Measurements from ENCODE around the gene RSRC1.

The RSRC1 gene

DNA sequence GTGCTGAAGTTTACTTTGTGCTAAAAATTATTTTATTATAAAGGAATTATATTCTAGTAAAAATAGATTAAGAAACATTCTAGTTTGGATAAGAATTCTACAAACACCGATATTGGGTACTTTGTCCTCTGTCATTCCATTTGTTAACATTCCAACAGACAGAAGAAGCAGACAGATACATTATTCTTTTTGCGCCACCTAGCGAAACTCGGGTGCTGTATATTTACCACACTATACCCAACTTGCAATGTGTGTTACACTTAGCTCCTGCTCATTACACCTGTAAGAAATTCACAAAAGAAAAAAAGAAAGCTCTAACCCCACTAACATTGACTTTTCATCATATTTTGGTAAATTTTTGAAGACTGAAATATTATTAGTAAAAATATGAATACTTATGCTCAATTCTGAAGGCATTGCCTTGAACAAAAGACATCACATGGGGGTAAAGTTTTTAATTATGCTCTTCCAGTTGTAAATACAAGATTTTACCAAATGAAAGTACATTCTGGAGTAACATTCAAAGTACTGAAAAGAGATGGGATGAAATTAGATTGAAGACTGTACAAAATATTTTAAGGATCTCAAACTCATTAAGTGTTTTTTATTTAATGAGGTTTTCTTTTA, 324.6 kb downstream of the RSRC1 start:
- Mint-ChIP-seq H3K4me3 (no peak overlapping the region), H3K4me1 (ENCODE audit: low read depth) (no peaks in the 10 kb centered on the region), H3K27ac (no peak overlapping the region), H3K9me3 (ENCODE audit: low read depth) (no peaks in the 10 kb centered on the region), H3K27me3 (no peaks in the 10 kb centered on the region), H3K36me3 (peaks cover 4% of the 10 kb centered on the region)

DNA sequence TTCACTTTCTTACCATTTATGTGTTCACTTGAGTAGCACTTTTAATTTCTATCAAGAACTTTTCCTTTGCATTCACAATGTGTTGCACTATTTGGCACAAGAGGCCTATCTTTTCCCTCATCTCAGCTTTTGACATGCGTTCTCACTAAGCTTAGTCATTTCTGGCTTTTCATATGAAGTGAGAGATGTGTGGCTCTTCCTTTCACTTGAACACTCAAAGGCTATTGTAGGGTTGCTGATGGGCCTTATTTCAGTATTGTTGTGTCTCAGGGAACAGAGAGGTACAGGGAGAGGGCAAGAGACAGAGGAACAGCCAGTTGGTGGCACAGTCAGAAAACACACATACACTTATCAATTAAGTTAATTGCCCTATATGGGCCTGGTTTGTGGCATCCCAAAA, 333.7 kb downstream of the RSRC1 start:
- Mint-ChIP-seq H3K4me1 (ENCODE audit: low read depth) (no peaks in the 10 kb centered on the region), H3K9me3 (ENCODE audit: low read depth) (no peaks in the 10 kb centered on the region), H3K36me3 (peaks cover 16% of the 10 kb centered on the region), H3K27me3 (no peaks in the 10 kb centered on the region), H3K27ac (no peak overlapping the region), H3K4me3 (no peak overlapping the region)

DNA sequence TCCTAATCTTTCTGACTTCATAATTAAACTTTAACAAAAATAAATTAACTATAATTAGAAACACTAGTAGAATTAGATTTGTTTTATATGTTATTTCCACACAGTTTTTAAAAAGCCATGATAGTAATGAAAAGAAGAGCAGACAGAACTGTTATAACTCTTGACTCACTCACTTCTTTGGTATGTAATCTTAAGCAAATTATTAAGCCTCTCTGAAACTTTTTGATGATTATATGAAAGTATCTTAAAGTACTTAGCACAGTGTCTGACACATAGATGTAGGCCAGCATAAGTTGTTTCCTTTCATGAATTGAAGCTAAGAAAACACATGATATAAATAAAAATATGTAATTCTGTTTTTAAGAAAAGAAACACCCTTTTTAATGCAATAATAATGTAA, 337.5 kb downstream of the RSRC1 start:
- peaks cover 14% of the 10 kb centered on the region for H3K36me3 Mint-ChIP-seq

DNA sequence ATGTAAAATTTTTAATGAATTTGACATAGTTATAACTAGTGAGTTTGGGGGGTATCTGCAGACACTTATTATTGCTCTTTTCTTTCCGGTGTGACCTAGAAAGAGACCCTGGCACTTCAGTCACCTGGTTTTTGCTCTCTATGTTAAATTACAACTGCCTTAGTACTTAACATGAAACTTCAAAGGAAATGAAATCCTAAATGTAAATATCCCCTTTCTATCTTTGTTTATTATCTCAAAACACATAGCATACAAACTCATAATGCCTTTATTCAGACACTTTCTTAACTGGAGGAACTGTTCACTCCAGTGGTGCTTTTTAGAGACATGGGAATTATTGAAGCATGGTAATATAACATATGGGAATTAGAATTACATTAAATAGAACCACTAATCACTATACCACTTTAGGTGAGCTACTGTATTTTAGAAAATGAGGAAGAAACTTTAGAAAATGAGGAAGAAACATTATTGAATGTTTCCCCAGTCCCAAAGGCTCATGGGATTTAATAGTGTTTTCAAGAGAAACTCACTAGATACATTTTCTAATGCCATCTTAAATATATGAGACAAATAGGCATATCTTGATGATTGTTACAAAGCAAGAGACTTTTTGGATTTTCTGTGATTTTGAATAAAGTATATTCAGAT, 341.6 kb downstream of the RSRC1 start:
- Mint-ChIP-seq H3K36me3 (peaks cover 10% of the 10 kb centered on the region), H3K4me3 (no peak overlapping the region), H3K27ac (no peak overlapping the region), H3K9me3 (ENCODE audit: low read depth) (no peaks in the 10 kb centered on the region), H3K4me1 (ENCODE audit: low read depth) (no peaks in the 10 kb centered on the region), H3K27me3 (no peaks in the 10 kb centered on the region)

More for the DNA sequence above, 337.5 kb downstream of the RSRC1 start:
- H3K4me1 Mint-ChIP-seq (ENCODE audit: low read depth): no peaks in the 10 kb centered on the region
- H3K4me3 Mint-ChIP-seq: no peak overlapping the region
- no peaks in the 10 kb centered on the region for H3K27me3 Mint-ChIP-seq
- no peak overlapping the region for H3K27ac Mint-ChIP-seq
- no peaks in the 10 kb centered on the region for H3K9me3 Mint-ChIP-seq (ENCODE audit: low read depth)

DNA sequence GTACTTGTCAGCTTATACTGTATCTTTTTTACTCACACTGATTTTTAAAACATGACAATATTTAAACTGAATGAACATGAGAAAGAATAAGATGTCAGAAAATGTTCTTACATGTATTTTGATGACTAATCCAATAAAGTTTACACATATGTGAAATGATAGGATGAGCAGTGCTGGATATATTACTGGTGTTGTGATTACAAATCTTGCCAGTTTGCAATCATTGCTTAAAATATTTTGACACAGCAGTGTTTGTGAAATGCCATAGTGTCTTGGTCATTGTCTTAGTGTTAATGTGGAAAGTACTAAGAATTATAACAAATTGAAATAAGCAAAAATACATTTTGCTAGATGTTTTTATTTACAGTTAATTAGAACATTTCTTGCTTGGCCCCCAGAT, 342.4 kb downstream of the RSRC1 start:
- no peak overlapping the region for H3K27ac Mint-ChIP-seq
- H3K36me3 Mint-ChIP-seq: peaks cover 11% of the 10 kb centered on the region

DNA sequence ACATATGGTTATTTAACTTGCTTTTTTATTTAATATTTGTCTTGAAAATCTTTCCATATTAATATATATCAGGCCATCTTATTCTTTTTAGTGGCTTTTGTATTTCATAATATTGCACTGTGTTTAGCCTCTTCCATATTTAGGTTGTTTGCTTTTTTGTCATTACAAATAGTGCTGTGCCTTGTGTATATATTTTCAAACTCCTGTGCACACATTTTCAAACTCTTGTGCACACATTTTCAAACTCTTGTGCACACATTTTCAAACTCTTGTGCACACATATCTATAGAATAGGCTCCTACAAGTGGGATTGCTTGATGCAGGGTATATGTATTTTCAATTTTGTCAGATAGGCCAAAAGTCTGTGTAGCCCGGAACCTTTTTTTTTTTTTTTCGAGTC, 343.1 kb downstream of the RSRC1 start:
- no peak overlapping the region for H3K27ac Mint-ChIP-seq

More for the DNA sequence above, 342.4 kb downstream of the RSRC1 start:
- H3K4me3 Mint-ChIP-seq: no peak overlapping the region
- no peaks in the 10 kb centered on the region for H3K9me3 Mint-ChIP-seq (ENCODE audit: low read depth)
- no peaks in the 10 kb centered on the region for H3K27me3 Mint-ChIP-seq
- H3K4me1 Mint-ChIP-seq (ENCODE audit: low read depth): no peaks in the 10 kb centered on the region

DNA sequence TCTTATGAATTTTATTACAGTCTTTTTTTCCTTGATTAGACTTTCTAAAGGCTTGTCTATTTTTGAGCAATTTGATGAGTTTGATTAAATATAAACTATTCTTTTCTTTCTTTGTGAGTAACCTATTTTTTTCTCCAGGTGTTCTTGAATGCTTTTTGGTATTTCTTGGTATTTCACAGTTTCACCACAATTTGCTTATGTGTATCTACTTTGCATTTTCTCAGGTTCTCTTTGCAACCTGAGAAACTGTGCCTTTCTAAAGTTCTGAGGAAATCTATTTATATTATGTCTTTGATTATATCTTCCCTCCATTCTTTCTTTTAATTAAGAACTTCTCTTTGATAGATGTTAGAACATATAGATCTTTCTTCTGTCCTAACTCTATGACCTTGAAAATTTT, 344.0 kb downstream of the RSRC1 start:
- no peaks in the 10 kb centered on the region for H3K4me1 Mint-ChIP-seq (ENCODE audit: low read depth)
- no peaks in the 10 kb centered on the region for H3K27me3 Mint-ChIP-seq
- H3K27ac Mint-ChIP-seq: no peak overlapping the region
- peaks cover 11% of the 10 kb centered on the region for H3K36me3 Mint-ChIP-seq
- H3K9me3 Mint-ChIP-seq (ENCODE audit: low read depth): no peaks in the 10 kb centered on the region
- H3K4me3 Mint-ChIP-seq: no peak overlapping the region

More for the DNA sequence above, 343.1 kb downstream of the RSRC1 start:
- H3K4me3 Mint-ChIP-seq: no peak overlapping the region
- H3K27me3 Mint-ChIP-seq: no peaks in the 10 kb centered on the region
- no peaks in the 10 kb centered on the region for H3K9me3 Mint-ChIP-seq (ENCODE audit: low read depth)
- H3K36me3 Mint-ChIP-seq: peaks cover 11% of the 10 kb centered on the region
- no peaks in the 10 kb centered on the region for H3K4me1 Mint-ChIP-seq (ENCODE audit: low read depth)

DNA sequence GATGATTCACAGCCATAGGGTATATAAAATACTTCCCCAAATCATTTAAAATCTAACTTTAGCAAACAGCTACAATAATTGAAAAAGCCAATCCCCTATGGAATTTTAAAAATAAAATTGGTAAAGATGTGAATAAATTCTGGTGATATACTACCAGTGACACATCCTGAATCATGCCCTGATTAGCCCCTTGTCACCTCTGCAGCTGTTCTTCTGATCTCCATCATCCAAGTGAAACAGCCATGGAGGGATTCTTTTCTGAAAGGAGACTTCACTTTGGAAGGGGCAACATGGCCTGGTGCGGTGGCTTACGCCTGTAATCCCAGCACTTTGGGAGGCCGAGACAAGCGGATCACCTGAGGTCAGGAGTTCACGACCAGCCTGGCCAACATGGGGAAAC, 345.5 kb downstream of the RSRC1 start:
- Mint-ChIP-seq H3K27ac (no peak overlapping the region), H3K36me3 (peaks cover 11% of the 10 kb centered on the region), H3K4me3 (no peak overlapping the region), H3K27me3 (no peaks in the 10 kb centered on the region), H3K4me1 (ENCODE audit: low read depth) (no peaks in the 10 kb centered on the region), H3K9me3 (ENCODE audit: low read depth) (no peaks in the 10 kb centered on the region)

DNA sequence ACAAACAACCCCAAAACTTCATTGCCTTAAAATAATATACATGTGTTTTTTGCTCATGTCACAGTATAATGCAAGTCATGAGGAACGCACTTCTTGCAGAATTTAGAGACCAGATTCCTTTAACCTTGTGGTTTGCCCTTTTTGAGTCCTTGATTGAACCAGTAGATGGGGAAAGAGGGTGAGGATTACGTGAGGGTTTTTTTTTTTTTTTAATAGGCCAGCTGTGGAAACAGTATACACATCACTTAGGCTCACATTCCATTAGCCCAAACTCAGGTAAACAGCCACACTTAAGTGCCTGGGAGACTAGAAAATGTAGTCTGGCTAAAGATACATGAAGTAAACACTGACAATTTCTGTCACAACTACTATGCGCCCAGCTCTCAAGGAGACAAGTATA, 346.2 kb downstream of the RSRC1 start:
- Mint-ChIP-seq H3K27ac (no peak overlapping the region), H3K9me3 (ENCODE audit: low read depth) (no peaks in the 10 kb centered on the region), H3K27me3 (no peaks in the 10 kb centered on the region), H3K4me3 (no peak overlapping the region), H3K36me3 (peaks cover 15% of the 10 kb centered on the region), H3K4me1 (ENCODE audit: low read depth) (no peaks in the 10 kb centered on the region)

DNA sequence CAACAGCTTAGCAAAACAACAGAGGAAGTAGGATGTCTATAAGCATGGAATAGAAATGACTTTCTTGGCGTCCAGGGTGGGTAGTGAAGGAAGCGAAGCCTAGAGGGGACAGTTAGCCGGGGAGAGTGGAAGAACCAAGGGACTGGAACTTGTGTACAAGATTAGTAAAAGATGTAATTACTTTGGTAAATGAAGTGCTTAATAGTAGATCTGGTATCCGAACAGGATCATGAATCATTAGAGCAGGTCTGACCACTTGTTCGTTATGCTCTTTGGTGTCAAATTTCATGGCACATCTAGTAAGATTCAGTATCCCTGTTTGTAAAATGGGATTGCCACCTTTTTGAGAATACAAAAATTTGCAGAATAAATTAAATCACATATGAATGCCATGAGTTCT, 348.6 kb downstream of the RSRC1 start:
- Mint-ChIP-seq H3K27me3 (no peaks in the 10 kb centered on the region), H3K4me1 (ENCODE audit: low read depth) (no peaks in the 10 kb centered on the region), H3K27ac (no peak overlapping the region), H3K36me3 (peaks cover 17% of the 10 kb centered on the region), H3K4me3 (no peak overlapping the region), H3K9me3 (ENCODE audit: low read depth) (no peaks in the 10 kb centered on the region)

DNA sequence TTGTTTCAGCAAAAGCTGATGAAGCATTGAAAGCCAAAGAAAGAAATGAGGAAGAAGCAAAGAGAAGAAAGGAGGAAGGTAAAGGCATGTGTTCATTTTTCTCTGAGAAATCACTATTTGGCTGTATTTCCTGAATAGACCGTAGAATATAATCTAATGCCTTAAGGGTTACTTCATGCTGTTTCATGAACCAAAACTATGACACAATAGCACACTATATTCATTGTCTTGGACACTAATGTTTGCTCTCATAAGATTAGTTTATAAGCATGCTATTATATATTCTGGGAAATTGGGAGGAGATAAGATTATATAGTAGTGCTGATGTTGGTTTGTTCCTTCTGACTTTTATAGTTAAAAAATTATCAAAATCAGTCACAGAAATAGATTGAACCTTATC, 351.0 kb downstream of the RSRC1 start:
- no peaks in the 10 kb centered on the region for H3K27me3 Mint-ChIP-seq
- H3K36me3 Mint-ChIP-seq: peaks cover 12% of the 10 kb centered on the region
- H3K9me3 Mint-ChIP-seq (ENCODE audit: low read depth): no peaks in the 10 kb centered on the region
- no peak overlapping the region for H3K4me3 Mint-ChIP-seq
- no peak overlapping the region for H3K27ac Mint-ChIP-seq
- no peaks in the 10 kb centered on the region for H3K4me1 Mint-ChIP-seq (ENCODE audit: low read depth)

DNA sequence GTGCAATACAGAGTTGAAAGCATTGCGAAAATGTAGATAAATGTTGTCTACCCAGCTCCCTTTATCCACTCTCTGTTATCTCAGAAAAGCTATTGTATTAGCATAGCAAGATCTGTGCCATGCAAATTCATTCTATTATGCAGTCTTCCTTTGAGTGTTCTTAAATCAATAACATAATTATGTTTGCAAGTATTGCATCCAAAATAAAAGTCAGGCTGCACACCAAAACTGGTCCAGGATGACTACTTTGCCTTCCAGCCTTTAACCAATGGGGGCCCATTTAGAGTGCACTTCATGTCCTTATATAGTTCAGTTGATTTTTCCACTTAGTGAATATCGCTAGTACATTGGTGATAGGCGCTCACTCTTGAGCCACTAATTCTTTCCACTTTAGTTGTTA, 353.7 kb downstream of the RSRC1 start:
- no peaks in the 10 kb centered on the region for H3K4me1 Mint-ChIP-seq (ENCODE audit: low read depth)
- H3K9me3 Mint-ChIP-seq (ENCODE audit: low read depth): no peaks in the 10 kb centered on the region
- no peak overlapping the region for H3K27ac Mint-ChIP-seq
- no peaks in the 10 kb centered on the region for H3K27me3 Mint-ChIP-seq
- H3K4me3 Mint-ChIP-seq: no peak overlapping the region
- H3K36me3 Mint-ChIP-seq: peaks cover 8% of the 10 kb centered on the region

DNA sequence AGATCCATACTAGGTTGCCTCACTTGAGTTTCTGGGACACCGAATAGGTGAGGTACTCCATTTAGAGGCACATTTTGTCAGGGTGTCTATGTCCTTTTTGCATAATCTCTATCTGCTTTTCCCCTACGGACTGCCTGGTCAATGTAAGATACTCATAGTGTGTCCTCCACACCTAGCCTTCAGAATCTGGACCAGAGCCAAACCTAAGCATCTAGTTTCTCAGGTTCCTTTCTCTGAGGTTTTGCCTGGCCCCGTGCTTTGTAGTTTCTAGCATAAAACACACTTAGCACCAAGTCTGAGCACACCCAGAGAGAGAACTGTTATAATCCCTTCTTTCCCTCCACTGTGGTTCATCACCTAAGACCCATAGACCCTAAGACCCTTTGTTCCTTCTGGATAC, 355.2 kb downstream of the RSRC1 start:
- Mint-ChIP-seq H3K27me3 (no peaks in the 10 kb centered on the region), H3K4me1 (ENCODE audit: low read depth) (no peaks in the 10 kb centered on the region), H3K9me3 (ENCODE audit: low read depth) (no peaks in the 10 kb centered on the region), H3K4me3 (no peak overlapping the region), H3K36me3 (peaks cover 8% of the 10 kb centered on the region), H3K27ac (no peak overlapping the region)

DNA sequence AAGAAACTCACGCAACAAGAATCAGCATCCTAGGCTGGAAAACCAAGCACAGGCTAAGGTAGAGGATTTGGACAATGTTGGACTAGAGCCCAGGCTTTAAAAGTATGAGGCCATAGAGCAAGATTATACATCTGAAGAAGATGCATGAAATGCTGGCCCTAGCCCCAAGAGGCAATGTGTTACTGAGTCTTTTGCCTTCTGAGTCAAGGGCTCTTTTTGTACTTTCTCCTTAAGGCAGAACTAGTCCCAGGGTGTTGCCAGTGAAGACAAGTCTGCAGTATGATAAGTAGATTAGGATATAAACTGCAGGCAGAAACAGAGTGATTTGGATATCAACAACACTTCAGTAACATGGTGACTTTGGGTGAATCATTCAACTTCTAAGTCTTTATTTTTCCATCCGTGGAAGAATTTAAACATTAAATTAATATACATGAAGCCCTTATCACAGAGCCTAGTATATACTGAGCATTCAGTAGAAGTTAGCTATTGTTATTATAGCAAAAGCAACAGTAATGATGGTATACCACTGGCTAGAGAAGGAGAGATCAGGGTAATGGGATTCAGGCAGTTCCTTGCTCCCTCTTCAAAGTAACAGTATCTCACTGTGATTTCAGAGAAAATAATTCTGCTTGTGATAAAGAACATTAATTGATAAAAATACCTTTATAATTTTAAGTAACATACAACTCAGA, 361.2 kb downstream of the RSRC1 start:
- H3K36me3 Mint-ChIP-seq: peaks cover 9% of the 10 kb centered on the region
- H3K9me3 Mint-ChIP-seq (ENCODE audit: low read depth): no peaks in the 10 kb centered on the region
- no peak overlapping the region for H3K4me3 Mint-ChIP-seq
- H3K27ac Mint-ChIP-seq: no peak overlapping the region
- H3K4me1 Mint-ChIP-seq (ENCODE audit: low read depth): no peaks in the 10 kb centered on the region
- no peaks in the 10 kb centered on the region for H3K27me3 Mint-ChIP-seq

DNA sequence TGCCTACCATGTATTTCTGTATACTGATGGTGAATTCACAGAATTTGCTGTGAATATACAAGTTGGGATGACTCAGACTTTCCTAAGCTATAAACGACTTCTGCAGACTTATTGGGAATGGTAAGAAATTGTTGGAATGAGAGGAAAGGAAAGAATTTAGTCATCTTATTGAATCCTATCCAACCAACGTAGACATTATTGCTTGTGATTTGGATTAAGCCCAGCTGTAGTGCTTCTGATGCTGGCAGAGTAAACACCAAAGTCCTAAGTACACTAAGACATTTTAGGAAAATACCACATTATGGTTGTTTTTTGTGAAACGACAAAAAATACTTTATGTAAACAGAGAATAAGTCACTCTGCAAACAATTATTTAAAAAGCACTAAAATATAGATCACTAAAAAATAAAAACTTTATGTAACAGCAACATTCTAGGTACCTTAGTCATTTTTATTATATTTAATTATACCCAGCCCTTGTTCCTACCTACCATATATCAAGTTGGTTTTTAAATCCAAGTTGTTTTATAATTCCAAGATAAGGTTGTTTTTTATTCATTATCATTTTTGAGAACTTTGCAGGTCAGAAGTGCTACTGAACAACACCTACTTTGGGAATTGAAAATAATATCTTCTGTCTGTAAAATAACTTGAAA, 361.9 kb downstream of the RSRC1 start:
- no peaks in the 10 kb centered on the region for H3K4me1 Mint-ChIP-seq (ENCODE audit: low read depth)
- no peaks in the 10 kb centered on the region for H3K27me3 Mint-ChIP-seq
- no peak overlapping the region for H3K4me3 Mint-ChIP-seq
- H3K9me3 Mint-ChIP-seq (ENCODE audit: low read depth): no peaks in the 10 kb centered on the region
- H3K36me3 Mint-ChIP-seq: peaks cover 9% of the 10 kb centered on the region
- H3K27ac Mint-ChIP-seq: no peak overlapping the region
